ENCODE measurements around the gene KRTAP5-10. TPM values are rescaled to one million over a fixed set of nuclear protein-coding genes. Genes with fewer than 3 reads are reported as not detected.
"Not testable (repeated sequence)": the region's sequence is repeated elsewhere in the genome, so short reads cannot be mapped to it uniquely, and the experiment has no call there.

KRTAP5-10 gene
- total RNA-seq, 2 experiments from 2014 or later = not detected

DNA sequence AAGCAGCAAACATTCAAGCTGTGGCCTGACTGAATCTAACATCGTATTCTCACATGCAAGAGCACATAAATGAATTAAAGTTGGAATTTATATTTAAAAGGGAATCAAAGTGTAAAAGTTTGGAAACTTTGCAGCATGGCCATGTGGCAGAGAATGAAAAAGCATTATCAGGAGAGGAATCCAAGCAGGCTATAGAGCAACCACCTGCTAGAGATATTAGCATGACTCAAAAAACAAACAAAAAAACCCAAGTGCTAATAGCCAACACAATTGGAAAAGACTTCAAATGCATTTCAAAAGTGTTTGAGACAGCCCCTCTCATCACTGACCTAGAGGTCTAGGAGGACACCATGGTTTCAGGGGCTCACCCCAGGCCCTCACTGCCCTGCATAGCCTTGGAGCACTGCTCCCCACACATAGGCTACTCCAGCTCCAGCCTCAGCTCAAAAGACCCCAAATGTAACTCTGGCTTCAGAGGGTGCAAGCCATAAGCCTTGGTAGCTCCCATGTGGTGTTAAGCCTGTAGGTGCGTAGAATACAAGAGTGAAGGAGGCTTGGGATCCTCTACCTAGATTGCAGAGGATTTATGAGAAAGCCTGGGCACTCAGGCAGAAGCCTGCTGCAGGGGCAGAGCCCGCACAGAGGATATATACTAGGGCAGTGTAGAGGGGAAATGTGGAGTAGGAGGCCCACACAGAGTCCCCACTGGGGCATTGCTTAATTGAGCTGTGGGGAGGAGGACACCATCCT is 40.0 kb upstream of the KRTAP5-10 start:
- H3K27me3 ChIP-seq (ENCODE audit: control insufficient read depth in 1 of 2, insufficient read depth in 2 of 2, low read length in 2 of 2) = peaks cover 0 to 2% of the 10 kb centered on the region in 2 experiments
- DNase-seq = no peak
- H3K4me1 ChIP-seq (ENCODE audit: insufficient read depth, low read length) = no peaks in the 10 kb centered on the region
- H3K36me3 ChIP-seq (ENCODE audit: insufficient read depth, low read length) = no peaks in the 10 kb centered on the region
- H3K9me3 Mint-ChIP-seq = peaks cover 6% of the 10 kb centered on the region
- TF ChIP-seq, protein P1, sequence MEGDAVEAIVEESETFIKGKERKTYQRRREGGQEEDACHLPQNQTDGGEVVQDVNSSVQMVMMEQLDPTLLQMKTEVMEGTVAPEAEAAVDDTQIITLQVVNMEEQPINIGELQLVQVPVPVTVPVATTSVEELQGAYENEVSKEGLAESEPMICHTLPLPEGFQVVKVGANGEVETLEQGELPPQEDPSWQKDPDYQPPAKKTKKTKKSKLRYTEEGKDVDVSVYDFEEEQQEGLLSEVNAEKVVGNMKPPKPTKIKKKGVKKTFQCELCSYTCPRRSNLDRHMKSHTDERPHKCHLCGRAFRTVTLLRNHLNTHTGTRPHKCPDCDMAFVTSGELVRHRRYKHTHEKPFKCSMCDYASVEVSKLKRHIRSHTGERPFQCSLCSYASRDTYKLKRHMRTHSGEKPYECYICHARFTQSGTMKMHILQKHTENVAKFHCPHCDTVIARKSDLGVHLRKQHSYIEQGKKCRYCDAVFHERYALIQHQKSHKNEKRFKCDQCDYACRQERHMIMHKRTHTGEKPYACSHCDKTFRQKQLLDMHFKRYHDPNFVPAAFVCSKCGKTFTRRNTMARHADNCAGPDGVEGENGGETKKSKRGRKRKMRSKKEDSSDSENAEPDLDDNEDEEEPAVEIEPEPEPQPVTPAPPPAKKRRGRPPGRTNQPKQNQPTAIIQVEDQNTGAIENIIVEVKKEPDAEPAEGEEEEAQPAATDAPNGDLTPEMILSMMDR (IDR thresholded peaks at IDR 0.05) = no peak
- no peaks in the 10 kb centered on the region for H3K36me3 Mint-ChIP-seq (ENCODE audit: low read depth)
- intact Hi-C loops (cut with DNase I, micrococcal nuclease) = no loop called here
- no peak overlapping the region for H3K27ac Mint-ChIP-seq
- H3K27ac ChIP-seq (ENCODE audit: low read depth in 1 of 2, low read length in 2 of 2) = no peak overlapping the region
- H3K4me3 ChIP-seq (ENCODE audit: low read length) = no peak overlapping the region
- ChIA-PET POLR2A (no interaction called here), CTCF (no interaction called here)
- H3K27me3 Mint-ChIP-seq = peaks cover 5% of the 10 kb centered on the region
- ATAC-seq (ENCODE audit: poor library complexity) = no peak
- peaks cover 0 to 3% of the 10 kb centered on the region in 2 experiments for H3K9me3 ChIP-seq (ENCODE audit: control insufficient read depth in 1 of 2, insufficient read depth in 1 of 2, low read length in 2 of 2)
- H3K4me3 Mint-ChIP-seq = no peak overlapping the region
- H3K4me1 Mint-ChIP-seq (ENCODE audit: low read depth) = no peaks in the 10 kb centered on the region

DNA sequence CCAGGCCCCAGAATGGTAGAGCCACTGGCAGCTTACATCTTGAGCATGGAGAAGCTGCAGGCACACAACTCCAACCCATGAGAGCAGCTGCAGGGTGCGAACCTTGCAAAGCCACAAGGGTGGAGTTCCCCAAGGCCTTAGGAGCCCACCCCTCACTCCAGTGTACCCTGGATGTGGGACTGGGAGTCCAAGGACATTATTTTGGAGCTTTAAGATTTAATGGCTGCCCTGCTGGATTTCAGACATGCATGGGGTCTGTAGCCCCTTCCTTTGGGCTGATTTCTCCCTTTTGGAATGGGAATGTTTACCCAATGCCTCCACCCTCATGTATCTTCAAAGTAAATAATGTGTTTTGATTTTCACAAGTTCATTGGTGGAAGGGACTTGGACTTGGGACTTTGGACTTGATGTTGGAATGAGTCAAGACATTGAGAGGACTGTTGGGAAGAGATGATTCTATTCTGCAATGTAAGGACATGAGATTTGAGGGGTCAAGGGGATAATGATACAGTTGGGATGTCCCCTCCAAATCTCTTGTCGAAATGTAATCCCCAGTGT is 39.3 kb upstream of the KRTAP5-10 start:
- POLR2A ChIA-PET = no interaction called here
- TF ChIP-seq, protein P1 (IDR thresholded peaks at IDR 0.05) = no peak
- Histone ChIP-seq H3K9me3 (ENCODE audit: control insufficient read depth in 1 of 2, insufficient read depth in 1 of 2, low read length in 2 of 2) (peaks cover 0 to 3% of the 10 kb centered on the region in 2 experiments), H3K27me3 (ENCODE audit: control insufficient read depth in 1 of 2, insufficient read depth in 2 of 2, low read length in 2 of 2) (peaks cover 0 to 2% of the 10 kb centered on the region in 2 experiments), H3K4me1 (ENCODE audit: insufficient read depth, low read length) (no peaks in the 10 kb centered on the region), H3K4me3 (ENCODE audit: low read length) (no peak overlapping the region), H3K36me3 (ENCODE audit: insufficient read depth, low read length) (no peaks in the 10 kb centered on the region), H3K27ac (ENCODE audit: low read depth in 1 of 2, low read length in 2 of 2) (no peak overlapping the region)
- H3K4me1 Mint-ChIP-seq (ENCODE audit: low read depth) = no peaks in the 10 kb centered on the region
- H3K36me3 Mint-ChIP-seq (ENCODE audit: low read depth) = no peaks in the 10 kb centered on the region
- ATAC-seq (ENCODE audit: poor library complexity) (no peak), DNase-seq (no peak)
- peaks cover 6% of the 10 kb centered on the region for H3K9me3 Mint-ChIP-seq
- intact Hi-C loops (cut with DNase I, micrococcal nuclease) = no loop called here
- H3K4me3 Mint-ChIP-seq = no peak overlapping the region
- H3K27ac Mint-ChIP-seq = no peak overlapping the region
- peaks cover 5% of the 10 kb centered on the region for H3K27me3 Mint-ChIP-seq
- CTCF ChIA-PET = no interaction called here

DNA sequence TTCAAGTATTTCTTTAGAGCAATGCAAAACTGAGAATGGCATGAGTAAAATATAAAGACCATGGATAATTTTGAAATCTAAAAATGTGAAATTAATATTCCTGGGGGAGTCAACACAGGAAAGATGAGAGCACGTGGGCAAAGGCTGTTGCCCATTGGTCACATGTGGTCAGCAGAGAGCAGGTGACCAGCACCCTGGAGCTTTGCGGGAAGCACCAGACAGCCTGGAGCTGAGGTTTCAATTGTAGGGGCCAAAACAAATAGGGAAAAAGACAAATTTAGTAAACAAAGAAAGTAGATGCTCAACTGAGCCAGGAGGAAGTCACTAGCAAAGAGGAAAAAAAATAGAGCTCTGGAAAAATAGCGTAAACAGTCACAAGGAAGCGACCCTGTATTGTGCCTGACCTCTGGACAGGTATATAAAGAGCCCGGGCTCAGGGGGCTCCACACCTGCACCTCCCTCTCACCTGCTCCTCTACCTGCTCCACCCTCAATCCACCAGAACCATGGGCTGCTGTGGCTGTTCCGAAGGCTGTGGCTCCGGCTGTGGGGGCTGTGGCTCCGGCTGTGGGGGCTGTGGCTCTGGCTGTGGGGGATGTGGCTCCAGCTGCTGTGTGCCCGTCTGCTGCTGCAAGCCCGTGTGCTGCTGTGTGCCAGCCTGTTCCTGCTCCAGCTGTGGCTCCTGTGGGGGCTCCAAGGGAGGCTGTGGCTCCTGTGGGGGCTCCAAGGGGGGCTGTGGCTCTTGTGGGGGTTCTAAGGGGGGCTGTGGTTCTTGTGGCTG is 38.4 kb upstream of the KRTAP5-10 start, which contains the start of gene KRTAP5-7:
TSS of gene KRTAP5-7 (plus strand) at position 472 of the 780 bp plus-strand sequence. CDS start at position 506, 34 bp downstream.
- POLR2A ChIA-PET; CTCF ChIA-PET; H3K9me3 Mint-ChIP-seq; H3K9me3 ChIP-seq (ENCODE audit: control insufficient read depth in 1 of 2, insufficient read depth in 1 of 2, low read length in 2 of 2); H3K36me3 ChIP-seq (ENCODE audit: insufficient read depth, low read length); H3K4me3 ChIP-seq (ENCODE audit: low read length); intact Hi-C loops (cut with DNase I, micrococcal nuclease); H3K4me3 Mint-ChIP-seq; H3K27ac ChIP-seq (ENCODE audit: low read depth in 1 of 2, low read length in 2 of 2); H3K4me1 Mint-ChIP-seq (ENCODE audit: low read depth); H3K27ac Mint-ChIP-seq; H3K4me1 ChIP-seq (ENCODE audit: insufficient read depth, low read length); H3K27me3 Mint-ChIP-seq; H3K36me3 Mint-ChIP-seq (ENCODE audit: low read depth); ATAC-seq (ENCODE audit: poor library complexity); DNase-seq; H3K27me3 ChIP-seq (ENCODE audit: control insufficient read depth in 1 of 2, insufficient read depth in 2 of 2, low read length in 2 of 2): not testable (repeated sequence)
